HepG2 (cell line): ENCODE measurements around the gene CCDC93. TPM values are rescaled to one million over a fixed set of nuclear protein-coding genes. Genes with fewer than 3 reads are reported as not detected.

Experiments
- ATAC-seq: fragments of 200-7000 bp; cut with Tn5 transposase; 3 replicates; pipeline ENCODE4 v1.9.1; 2020; ENCODE audit warnings: mild to moderate bottlenecking, moderate library complexity
- BruUV-seq: library from RNA; stranded (reverse); fragments of 400-500 nt; replicated peaks from 2 replicates; lab custom pipeline; 2021; lab: Mats Ljungman, UMichigan
- CTCF ChIA-PET: fragments of 300-600 bp; formaldehyde crosslinking; extraction: SDS; loops from one replicate; lab custom pipeline; 2021; ENCODE audit warnings: low total read pairs, inconsistent platforms, low intra/inter-chr PET ratio; lab: Yijun Ruan, JAX
- POLR2A ChIA-PET: fragments of 350-600 bp; sonication (Branson Sonifier 250); formaldehyde crosslinking; loops from one replicate; lab custom pipeline; 2020; ENCODE audit warnings: antibody characterized with exemption, inconsistent platforms; lab: Yijun Ruan, JAX
- DNase-seq: peaks from one replicate; pipeline ENCODE4 v3.0.0-alpha.2; 2015; ENCODE audit warnings: low spot score
- FAIRE-seq: peaks from 3 replicates; lab custom pipeline; 2011; peaks lifted over from hg19 to GRCh38; lab: Jason Lieb, UNC
- H2AFZ ChIP-seq: one replicate; pipeline ENCODE4 v1.6.1; 2011; ENCODE audit warnings: low read length, inconsistent platforms
- H3K27ac ChIP-seq: fragments of 300-600 bp; 3 replicates; pipeline ENCODE4 v1.8.0; 2011; ENCODE audit warnings: mixed run types, mild to moderate bottlenecking, mixed read lengths, low read length, inconsistent platforms; ENCODE audit not compliant: insufficient read depth; ENCODE audit errors: extremely low read length
- H3K27me3 ChIP-seq, 2 experiments: fragments of 200-600 bp in 1 of 2; 2 replicates in 1 of 2; 3 replicates in 1 of 2; pipeline versions ENCODE4 v1.6.0 to v1.8.0; 2011; ENCODE audit warnings: low read length in 2 of 2, mild to moderate bottlenecking in 2 of 2, moderate library complexity in 2 of 2, inconsistent platforms in 1 of 2; ENCODE audit not compliant: insufficient read depth in 2 of 2, control insufficient read depth in 1 of 2
- H3K36me3 ChIP-seq, 2 experiments: fragments of 200-600 bp in 1 of 2; replicated peaks in 1 of 2; 2 replicates in 1 of 2; 3 replicates in 1 of 2; pipeline versions ENCODE4 v1.5.1 to v1.8.0; 2011; ENCODE audit warnings: low read length in 2 of 2, inconsistent platforms in 1 of 2; ENCODE audit not compliant: insufficient read depth in 2 of 2, control insufficient read depth in 1 of 2
- H3K4me1 ChIP-seq: 2 replicates; pipeline ENCODE4 v1.5.1; 2012; ENCODE audit warnings: low read length, inconsistent platforms; ENCODE audit not compliant: insufficient read depth
- H3K4me2 ChIP-seq: 2 replicates; pipeline ENCODE4 v1.6.0; 2011; ENCODE audit warnings: low read depth, low read length, inconsistent platforms
- H3K4me3 ChIP-seq, 3 experiments: fragments of 200-600 bp in 1 of 3; sonication (generic), shearing (Covaris generic) in 1 of 3; replicated peaks in 1 of 3; 2 replicates each; pipeline ENCODE4 v1.5.1; 2011 to 2016; ENCODE audit warnings: low read length in 3 of 3, inconsistent platforms in 2 of 3, low read depth in 2 of 3, mild to moderate bottlenecking in 2 of 3, control low read depth in 1 of 3, mixed read lengths in 1 of 3; ENCODE audit not compliant: insufficient read depth in 1 of 3
- H3K79me2 ChIP-seq: one replicate; pipeline ENCODE4 v1.6.1; 2011; ENCODE audit warnings: low read length, inconsistent platforms; ENCODE audit not compliant: insufficient read depth
- H3K9ac ChIP-seq: 2 replicates; pipeline ENCODE4 v1.6.0; 2011; ENCODE audit warnings: mild to moderate bottlenecking, low read depth, low read length, inconsistent platforms; ENCODE audit not compliant: insufficient read depth
- H3K9me3 ChIP-seq: 2 replicates; pipeline ENCODE4 v1.5.1; 2012; ENCODE audit warnings: mild to moderate bottlenecking, low read length
- H4K20me1 ChIP-seq: 2 replicates; pipeline ENCODE4 v1.6.0; 2011; ENCODE audit warnings: inconsistent platforms, mild to moderate bottlenecking, low read length, moderate library complexity; ENCODE audit not compliant: insufficient read depth
- E2F2 ChIP-seq: sonication (generic); formaldehyde crosslinking; IDR thresholded peaks from 2 replicates; pipeline ENCODE4 v1.4.0; 2020; ENCODE audit warnings: missing genetic modification reagents, borderline replicate concordance
- GPBP1L1 ChIP-seq: sonication (generic); formaldehyde crosslinking; IDR thresholded peaks from 2 replicates; pipeline ENCODE4 v1.5.0; 2020; ENCODE audit warnings: mild to moderate bottlenecking, missing genetic modification reagents
- NFYB ChIP-seq: sonication (generic); formaldehyde crosslinking; IDR thresholded peaks from 2 replicates; pipeline ENCODE4 v1.4.0; 2020; ENCODE audit warnings: missing genetic modification reagents
- PCBP1 ChIP-seq: fragments of 200-400 bp; formaldehyde crosslinking; IDR thresholded peaks from 2 replicates; pipeline ENCODE4 v1.6.1; 2017; ENCODE audit warnings: mild to moderate bottlenecking, low read depth, low read length, borderline replicate concordance
- RORA ChIP-seq: sonication (generic); formaldehyde crosslinking; IDR thresholded peaks from 2 replicates; pipeline ENCODE4 v1.5.0; 2020; ENCODE audit warnings: mild to moderate bottlenecking, missing genetic modification reagents, moderate library complexity
- TCF12 ChIP-seq, 2 experiments: fragments of 450-650 bp in 1 of 2; sonication (generic) in 1 of 2; formaldehyde crosslinking in 1 of 2; IDR thresholded peaks; 2 replicates each; pipeline versions ENCODE4 v1.6.1 to v1.8.0; 2017 to 2022; ENCODE audit warnings: antibody characterized with exemption in 1 of 2, mild to moderate bottlenecking in 1 of 2, missing genetic modification reagents in 1 of 2, moderate library complexity in 1 of 2
- ZBTB2 ChIP-seq: sonication (generic); formaldehyde crosslinking; IDR thresholded peaks from 2 replicates; pipeline ENCODE4 v1.8.0; 2022; ENCODE audit warnings: low read depth, missing genetic modification reagents
- ZFYVE20 ChIP-seq: sonication (generic); formaldehyde crosslinking; IDR thresholded peaks from 2 replicates; pipeline ENCODE4 v1.8.0; 2023; ENCODE audit warnings: low read depth, mild to moderate bottlenecking, moderate library complexity, missing genetic modification reagents, borderline replicate concordance
- ZNF180 ChIP-seq: sonication (generic); formaldehyde crosslinking; IDR thresholded peaks from 2 replicates; pipeline ENCODE4 v1.4.0; 2020; ENCODE audit warnings: low read depth, missing genetic modification reagents, borderline replicate concordance
- ZNF318 ChIP-seq: sonication (generic); formaldehyde crosslinking; IDR thresholded peaks from 2 replicates; pipeline ENCODE4 v1.4.0; 2020; ENCODE audit warnings: mild to moderate bottlenecking, missing genetic modification reagents
- ZNF746 ChIP-seq: sonication (generic); formaldehyde crosslinking; IDR thresholded peaks from 2 replicates; pipeline ENCODE4 v1.8.0; 2022; ENCODE audit warnings: mild to moderate bottlenecking, missing genetic modification reagents
- WGBS: methylation state at CpG from one replicate; pipeline ENCODE4 v1.1.6; 2017; ENCODE audit warnings: low lambda C conversion rate; 5-methylcytosine and 5-hydroxymethylcytosine counted together
- in situ Hi-C: cut with HindIII; loops from 2 replicates; pipeline ENCODE4 v1.10.0; 2017; ENCODE audit warnings: low pct_unique_long_range_greater_than_20kb; ENCODE audit not compliant: extremely low pct_ligation_motif_present
- intact Hi-C: fragments of 100-400 bp; cut with micrococcal nuclease; formaldehyde crosslinking; loops from one replicate; pipeline ENCODE4 v1.10.0; 2022; ENCODE audit not compliant: unreplicated experiment
- polyA plus RNA-seq, 8 experiments: library from polyadenylated mRNA; depleted of rRNA in 3 of 8; stranded (reverse) in 7 of 8; unstranded in 1 of 8; fragments of >200 nt; fragmentation: Illumina TruSeq in 4 of 8; extraction: Trizol in 4 of 8; gene quantifications; 2 replicates each; pipeline versions ENCODE4 v1.2.1 to v1.2.3, GENCODE V29; 2011 to 2016; ENCODE audit warnings: low read depth in 4 of 8, missing spikeins in 1 of 8, mixed read lengths in 1 of 8; ENCODE audit not compliant: insufficient read depth in 1 of 8
- total RNA-seq, 5 experiments: library from RNA; depleted of rRNA; stranded (reverse); fragments of >200 nt; fragmentation: Illumina TruSeq; extraction: Trizol; gene quantifications; 2 replicates each; pipeline ENCODE4 v1.2.3, GENCODE V29; 2016; ENCODE audit warnings: low read depth in 1 of 5

The CCDC93 gene
- total and polyA plus RNA-seq, 2 of the 13 experiments (the other 11 are each of a cell fraction or from before 2014, with no cell fraction given): 37.2 to 53.2 TPM

GRCh38 chr2:117885308-117885707 is 128.6 kb downstream of the CCDC93 start (continued):
- no peak for TF ChIP-seq ZBTB2 (CRISPR knock-in tag)
- TF ChIP-seq RORA (CRISPR knock-in tag): no peak
- TF ChIP-seq ZNF746: no peak
- no peak for TF ChIP-seq ZNF180 (CRISPR knock-in tag)
- no peak for TF ChIP-seq E2F2
- no peak for TF ChIP-seq NFYB
- TF ChIP-seq ZFYVE20 (CRISPR knock-in tag): no peak
- TF ChIP-seq PCBP1: no peak
- no peak for TF ChIP-seq TCF12 (IDR thresholded peaks at IDR 0.05)
- no peak for TF ChIP-seq TCF12 (CRISPR knock-in tag; IDR thresholded peaks at IDR 0.05)

GRCh38 chr2:117879003-117879402 is 134.9 kb downstream of the CCDC93 start:
- Histone ChIP-seq H3K36me3 (no peaks in the 10 kb centered on the region), H3K4me3 (no peak overlapping the region), H3K79me2 (no peaks in the 10 kb centered on the region), H3K9me3 (peaks cover 5% of the 10 kb centered on the region; the same call in 1 of the 2 replicates), H3K9ac (no peak overlapping the region), H3K27ac (no peak overlapping the region), H3K27me3 (peaks cover 0 to 4% of the 10 kb centered on the region in 2 experiments; a peak in 2 of 5 replicates), H4K20me1 (no peaks in the 10 kb centered on the region), H3K4me2 (no peak overlapping the region), H2AFZ (no peak overlapping the region), H3K4me1 (no peaks in the 10 kb centered on the region)
- 0% methylated on average over 2 of the region's 2 CpGs for WGBS
- no peak for DNase-seq
- no peak for ATAC-seq
- no TSS peak for BruUV-seq
- no peak for FAIRE-seq
- in situ Hi-C loops (no loop called here), intact Hi-C loops (no loop called here)
- ChIA-PET POLR2A (no interaction called here), CTCF (no interaction called here)
- TF ChIP-seq GPBP1L1 (CRISPR knock-in tag): no peak
- no peak for TF ChIP-seq ZNF318 (CRISPR knock-in tag)
